Activated T-helper 1 cell treated with anti-CD3 and anti-CD28 coated beads, Interleukin-2, amount 50 U/mL, for 16 hours (primary cell): ENCODE results near the gene SH2D6.
"Not testable (repeated sequence)": the region's sequence is repeated elsewhere in the genome, so short reads cannot be mapped to it uniquely, and the experiment has no call there.

Experiments
- DNase-seq, 2 donors: peaks; one replicate each; pipeline ENCODE4 v3.0.0-alpha.2; 2020; ENCODE audit warnings: low read depth in 1 of 2, low spot score in 1 of 2

SH2D6 gene

DNA sequence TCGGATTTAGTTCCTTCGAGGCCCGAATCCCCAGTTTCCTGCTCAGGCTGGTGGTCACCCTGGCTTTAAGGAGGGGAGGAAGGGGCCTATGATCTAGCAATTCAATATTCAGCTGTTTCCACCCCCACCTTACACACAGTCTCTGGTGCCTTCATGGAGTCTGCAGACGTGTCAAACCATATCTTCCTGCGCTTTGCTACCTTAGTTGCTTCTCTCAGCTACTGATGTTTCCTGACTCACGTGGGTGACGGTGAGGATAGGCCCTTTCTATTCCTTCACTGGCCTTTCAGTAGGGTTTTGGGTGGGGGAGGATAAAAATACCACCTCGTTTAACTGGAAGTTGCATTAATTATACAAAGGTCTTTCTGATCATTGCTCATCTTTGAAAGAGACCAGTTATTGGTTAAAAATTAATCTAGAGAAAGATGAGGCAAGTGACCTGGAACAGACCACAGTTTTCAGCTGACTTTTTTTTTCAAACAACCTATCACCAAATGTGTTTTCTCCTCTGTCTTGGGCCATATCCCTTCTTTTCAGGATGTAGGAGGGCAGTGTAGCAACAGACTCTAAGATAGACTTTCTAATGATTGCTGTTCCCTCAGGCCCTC, 49.7 kb downstream of the SH2D6 start:
- DNase-seq = no peak

DNA sequence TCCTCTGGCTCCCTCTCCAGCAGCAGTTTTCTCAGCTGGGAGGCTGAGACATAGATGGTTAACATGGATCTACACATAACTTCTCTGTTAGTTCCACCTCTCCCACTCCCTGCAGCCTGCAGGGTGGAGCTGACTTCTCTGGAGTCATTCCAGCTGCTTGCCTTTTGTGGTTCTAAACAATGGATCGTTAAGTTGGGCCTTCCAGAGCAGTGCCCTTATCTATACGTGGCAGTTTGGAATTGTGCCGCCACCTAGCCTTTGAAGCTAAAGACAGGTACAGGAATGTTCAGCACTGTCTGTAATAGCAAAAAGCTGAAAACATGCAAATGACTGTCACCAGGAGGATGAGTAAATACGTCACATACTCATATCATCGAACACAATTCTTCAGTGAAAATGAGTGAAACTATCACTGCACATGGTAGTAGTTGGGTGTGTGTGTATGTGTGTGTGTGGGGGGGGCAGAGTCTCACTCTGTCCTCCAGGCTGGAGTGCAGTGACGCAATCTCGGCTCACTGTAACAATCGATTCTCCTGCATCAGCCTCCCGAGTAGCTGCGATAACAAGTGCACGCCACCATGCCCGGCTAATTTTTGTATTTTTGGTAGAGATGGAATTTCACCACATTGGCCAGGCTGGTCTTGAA, 50.3 kb downstream of the SH2D6 start:
- no peak for DNase-seq

DNA sequence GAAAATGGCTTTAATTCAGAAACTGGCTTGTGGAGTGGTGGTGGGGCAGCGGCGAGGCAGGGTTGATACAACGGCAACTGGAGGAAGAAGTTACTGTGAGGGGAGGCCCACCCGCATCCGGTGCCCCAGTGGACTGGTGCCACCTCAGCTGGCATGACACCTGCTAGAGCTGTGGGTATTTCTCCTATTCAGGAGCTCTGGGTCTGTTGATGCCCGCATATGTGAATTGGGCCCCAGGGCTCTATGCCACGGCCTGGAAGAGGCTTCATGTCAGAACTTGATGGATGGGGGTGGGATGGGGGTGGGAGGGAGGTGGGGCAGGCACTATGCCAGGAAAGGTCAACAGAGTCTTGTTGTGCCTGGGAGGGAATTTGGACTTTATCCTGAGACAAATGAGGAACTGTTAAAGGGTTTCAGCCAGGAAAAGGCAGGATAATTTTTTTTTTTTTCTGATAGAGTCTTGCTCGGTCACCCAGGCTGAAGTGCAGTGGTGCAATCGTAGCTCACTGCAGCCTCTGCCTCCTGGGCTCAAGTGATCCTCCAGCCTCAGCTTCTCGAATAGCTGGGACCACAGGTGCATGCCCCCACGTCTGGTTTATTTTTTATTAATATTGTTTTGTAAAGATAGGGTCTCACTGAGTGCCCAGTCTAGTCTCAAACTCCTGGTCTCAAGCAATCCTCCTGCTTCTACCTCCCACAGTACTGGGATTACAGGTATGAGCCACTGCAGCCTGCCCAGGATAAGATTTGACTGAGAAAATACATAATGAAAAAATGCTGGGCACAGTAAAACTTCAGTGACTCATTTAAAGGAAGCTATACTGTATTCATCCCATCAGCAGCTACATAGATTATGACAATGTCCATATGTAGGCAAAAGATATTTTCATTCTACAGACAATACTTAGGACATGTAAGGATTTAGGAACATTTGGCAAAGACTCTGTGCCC, 52.6 kb downstream of the SH2D6 start:
- DNase-seq = no peak

DNA sequence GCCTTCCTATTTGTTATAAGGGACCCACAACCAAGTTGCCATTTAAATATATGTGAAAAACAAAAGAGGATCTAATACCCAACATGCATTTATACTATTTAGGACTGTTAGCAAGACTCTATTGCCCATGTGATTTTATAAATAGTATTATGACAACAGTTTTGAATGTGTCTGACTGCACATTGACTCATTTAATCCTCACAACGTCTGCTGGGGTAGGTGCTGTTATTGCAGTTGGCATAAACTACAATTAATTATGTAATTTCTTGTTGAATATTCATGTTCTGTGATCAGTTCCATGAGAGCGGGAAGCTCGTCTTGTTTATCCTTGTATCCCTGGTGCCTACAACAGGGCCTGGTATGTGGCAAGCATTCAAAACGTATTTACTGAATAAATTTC, 53.7 kb downstream of the SH2D6 start:
- DNase-seq = no peak

DNA sequence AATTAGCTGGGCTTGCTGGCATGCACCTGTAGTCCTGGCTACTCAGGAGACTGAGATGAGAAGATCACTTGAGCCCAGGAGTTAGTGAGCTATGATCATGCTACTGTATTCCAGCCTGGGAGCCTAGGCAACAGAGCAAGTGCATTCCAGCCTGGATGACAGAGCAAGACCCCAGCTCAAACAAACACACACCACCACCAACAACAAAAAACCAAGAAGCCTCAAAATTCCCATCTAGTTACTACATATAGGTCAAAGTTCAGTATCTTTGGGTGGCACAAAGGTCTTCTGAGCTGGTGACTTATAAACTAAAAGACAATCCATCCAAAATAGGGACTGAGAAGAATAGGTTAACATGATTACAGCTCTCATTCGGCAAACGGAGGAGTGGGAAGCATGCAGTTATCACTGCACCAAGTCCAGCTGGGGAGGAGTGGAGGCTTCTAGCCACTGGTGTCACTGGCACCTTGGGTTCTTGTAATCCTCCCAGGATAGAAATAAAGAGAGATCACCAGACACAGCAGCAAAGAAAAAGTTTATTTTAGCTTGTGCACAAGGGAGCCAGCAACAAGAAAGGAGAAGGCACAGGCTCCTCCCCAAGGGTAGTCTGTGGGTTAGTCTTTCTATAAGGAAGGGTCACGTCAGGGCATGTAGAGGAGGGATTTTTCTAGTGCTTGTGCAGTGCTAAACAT, 57.4 kb downstream of the SH2D6 start:
- no peak for DNase-seq

DNA sequence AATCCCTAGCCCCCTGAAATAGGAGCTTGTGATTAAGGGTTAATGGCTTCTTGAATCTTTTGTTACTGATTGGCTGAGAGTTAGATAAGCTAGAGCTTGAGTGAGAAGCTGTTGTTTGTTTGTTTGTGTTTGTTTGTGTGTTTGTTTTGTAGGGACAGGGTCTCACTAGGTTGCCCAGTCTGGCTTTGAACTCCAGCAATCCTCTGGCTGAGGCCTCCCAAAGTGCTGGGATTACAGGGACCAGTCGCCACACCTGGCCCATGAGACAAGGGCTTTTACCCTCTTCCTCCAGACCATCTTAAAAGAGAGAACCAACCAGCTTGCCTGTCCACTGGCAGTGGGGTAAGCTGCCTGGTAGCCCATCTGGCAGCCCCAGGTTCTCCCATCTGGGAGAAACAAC, 58.1 kb downstream of the SH2D6 start:
- DNase-seq = no peak

DNA sequence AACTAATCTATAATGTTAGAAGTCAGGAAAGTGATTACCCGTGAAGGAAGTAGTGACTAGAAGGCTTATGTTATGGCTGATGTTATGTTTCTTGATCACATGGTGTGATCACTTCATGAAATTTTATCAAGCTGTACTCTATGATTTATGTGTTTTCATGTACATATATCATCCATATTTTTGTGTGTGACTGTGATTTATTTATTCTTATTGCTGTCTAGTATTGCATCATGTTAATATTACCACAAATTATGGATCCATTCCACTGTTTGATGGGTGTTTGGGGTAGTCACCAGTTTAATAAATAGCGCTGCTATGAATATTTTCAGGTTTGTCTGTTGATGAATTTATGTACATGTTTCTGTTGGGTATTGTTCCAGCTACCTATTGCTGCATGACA, 59.4 kb downstream of the SH2D6 start:
- no peak for DNase-seq

DNA sequence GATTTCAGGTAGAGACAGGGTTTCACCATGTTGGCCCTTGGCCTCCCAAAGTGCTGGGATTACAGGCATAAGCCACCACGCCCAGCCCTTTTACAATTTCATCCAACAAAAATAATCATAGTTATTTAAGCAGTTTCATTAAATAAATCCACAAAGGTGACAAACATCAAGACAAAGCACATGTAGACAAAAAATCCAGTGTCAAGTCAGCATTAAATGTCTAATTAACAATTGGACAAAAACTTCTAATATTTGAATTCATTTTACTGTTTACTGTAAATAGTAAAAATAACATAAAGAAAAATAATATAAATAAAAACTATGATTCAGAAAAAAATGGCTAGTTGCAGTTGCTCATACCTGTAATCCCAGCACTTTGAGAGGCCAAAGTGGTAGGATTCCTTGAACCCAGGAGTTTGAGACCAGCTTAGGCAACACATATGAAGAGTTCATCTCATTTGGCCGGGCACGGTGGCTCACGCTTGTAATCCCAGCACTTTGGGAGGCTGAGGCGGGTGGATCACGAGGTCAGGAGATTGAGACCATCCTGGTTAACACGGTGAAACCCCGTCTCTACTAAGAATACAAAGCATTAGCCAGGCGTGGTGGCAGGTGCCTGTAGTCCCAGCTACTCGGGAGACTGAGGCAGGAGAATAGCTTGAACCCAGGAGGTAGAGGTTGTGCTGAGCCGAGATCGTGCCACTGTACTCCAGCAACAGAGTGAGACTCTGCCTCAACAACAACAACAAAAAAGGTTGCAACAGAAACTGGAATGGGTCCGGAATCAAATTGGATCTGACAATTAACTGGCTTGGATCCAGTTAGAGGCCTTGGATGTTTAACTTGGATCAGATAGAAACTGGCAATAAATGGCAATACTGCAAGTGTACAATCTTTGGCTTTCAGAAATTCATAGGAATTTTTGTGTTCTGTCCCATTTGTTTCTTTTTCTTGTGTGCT, 63.6 kb downstream of the SH2D6 start:
- DNase-seq = no peak

DNA sequence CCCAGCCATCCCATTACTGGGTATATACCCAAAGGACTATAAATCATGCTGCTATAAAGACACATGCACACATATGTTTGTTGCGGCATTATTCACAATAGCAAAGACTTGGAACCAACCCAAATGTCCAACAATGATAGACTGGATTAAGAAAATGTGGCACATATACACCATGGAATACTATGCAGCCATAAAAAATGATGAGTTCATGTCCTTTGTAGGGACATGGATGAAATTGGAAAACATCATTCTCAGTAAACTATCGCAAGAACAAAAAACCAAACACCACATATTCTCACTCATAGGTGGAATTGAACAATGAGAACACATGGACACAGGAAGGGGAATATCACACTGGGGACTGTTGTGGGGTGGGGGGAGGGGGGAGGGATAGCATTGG, 66.1 kb downstream of the SH2D6 start:
- DNase-seq = not testable (repeated sequence)

DNA sequence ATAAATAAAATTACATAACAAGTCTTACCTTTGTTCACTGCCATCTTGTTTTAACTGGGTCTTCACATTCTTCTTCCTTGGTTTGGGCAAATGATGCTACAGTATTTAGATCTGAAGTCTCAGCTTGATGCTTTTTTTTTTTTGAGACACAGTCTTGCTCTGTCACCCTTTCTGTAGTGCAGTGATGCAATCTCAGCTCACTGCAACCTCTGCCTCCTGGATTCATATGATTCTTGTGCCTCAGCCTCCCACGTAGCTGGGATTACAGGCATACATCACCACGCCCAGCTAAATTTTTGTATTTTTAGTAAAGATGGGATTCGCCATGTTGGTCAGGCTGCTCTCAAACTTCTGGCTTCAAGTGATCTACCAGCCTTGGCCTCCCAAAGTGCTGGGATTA, 67.3 kb downstream of the SH2D6 start:
- no peak for DNase-seq
